Tibial nerve (tissue), 4 donors: ENCODE measurements around the gene NOX3.

ENCODE experiments used
- EP300 ChIP-seq, 2 donors: sonication (generic); formaldehyde crosslinking; IDR thresholded peaks; one replicate each; pipeline ENCODE4 v1.6.1; 2017; ENCODE audit warnings: antibody characterized with exemption in 2 of 2, mild to moderate bottlenecking in 1 of 2
- POLR2A ChIP-seq, 2 donors: fragments of 450-650 bp; IDR thresholded peaks; one replicate each; pipeline ENCODE4 v1.6.1; 2017; ENCODE audit warnings: antibody characterized with exemption in 2 of 2, mild to moderate bottlenecking in 2 of 2, moderate library complexity in 2 of 2
- TF ChIP-seq, protein P1 (sequence below), 5 experiments: fragments of 200-600 bp in 3 of 5; fragments of 450-650 bp in 2 of 5; sonication (generic) in 3 of 5; IDR thresholded peaks; one replicate each; pipeline ENCODE4 v1.5.1; 2016 to 2019; ENCODE audit warnings: antibody characterized with exemption in 5 of 5, mild to moderate bottlenecking in 3 of 5, moderate library complexity in 2 of 5

DNA sequence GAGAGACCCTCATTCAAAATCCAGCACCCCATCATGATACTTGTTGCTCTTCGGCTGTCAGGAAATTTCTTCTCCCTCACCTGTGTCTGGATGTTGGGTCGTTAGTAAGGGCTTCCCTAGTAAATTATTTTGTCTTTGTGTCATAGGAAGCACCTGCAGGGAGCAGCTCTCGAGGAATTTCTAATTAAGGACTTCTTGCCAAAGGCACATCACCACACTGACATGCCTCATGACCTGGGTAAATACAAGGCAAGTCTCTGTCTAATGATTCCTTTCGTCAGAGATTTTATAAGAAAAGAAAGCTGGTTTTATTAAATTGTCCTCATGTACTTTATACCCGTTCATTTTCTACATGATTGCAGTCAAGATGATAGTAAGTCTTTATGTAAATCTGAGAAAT, at the start of gene NOX3:
- TF ChIP-seq, protein P1, sequence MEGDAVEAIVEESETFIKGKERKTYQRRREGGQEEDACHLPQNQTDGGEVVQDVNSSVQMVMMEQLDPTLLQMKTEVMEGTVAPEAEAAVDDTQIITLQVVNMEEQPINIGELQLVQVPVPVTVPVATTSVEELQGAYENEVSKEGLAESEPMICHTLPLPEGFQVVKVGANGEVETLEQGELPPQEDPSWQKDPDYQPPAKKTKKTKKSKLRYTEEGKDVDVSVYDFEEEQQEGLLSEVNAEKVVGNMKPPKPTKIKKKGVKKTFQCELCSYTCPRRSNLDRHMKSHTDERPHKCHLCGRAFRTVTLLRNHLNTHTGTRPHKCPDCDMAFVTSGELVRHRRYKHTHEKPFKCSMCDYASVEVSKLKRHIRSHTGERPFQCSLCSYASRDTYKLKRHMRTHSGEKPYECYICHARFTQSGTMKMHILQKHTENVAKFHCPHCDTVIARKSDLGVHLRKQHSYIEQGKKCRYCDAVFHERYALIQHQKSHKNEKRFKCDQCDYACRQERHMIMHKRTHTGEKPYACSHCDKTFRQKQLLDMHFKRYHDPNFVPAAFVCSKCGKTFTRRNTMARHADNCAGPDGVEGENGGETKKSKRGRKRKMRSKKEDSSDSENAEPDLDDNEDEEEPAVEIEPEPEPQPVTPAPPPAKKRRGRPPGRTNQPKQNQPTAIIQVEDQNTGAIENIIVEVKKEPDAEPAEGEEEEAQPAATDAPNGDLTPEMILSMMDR (IDR thresholded peaks at IDR 0.05): no peak
- TF ChIP-seq POLR2A (IDR thresholded peaks at IDR 0.05): no peak
- TF ChIP-seq EP300 (IDR thresholded peaks at IDR 0.05): no peak
